ENCODE data around the gene CCM2L. TPM values are rescaled to one million over a fixed set of nuclear protein-coding genes. Genes with fewer than 3 reads are reported as not detected.

Gene CCM2L
- total and polyA plus RNA-seq, 10 of the 15 experiments (the other 5 are each of a cell fraction or from before 2014, with no cell fraction given) = not detected

DNA sequence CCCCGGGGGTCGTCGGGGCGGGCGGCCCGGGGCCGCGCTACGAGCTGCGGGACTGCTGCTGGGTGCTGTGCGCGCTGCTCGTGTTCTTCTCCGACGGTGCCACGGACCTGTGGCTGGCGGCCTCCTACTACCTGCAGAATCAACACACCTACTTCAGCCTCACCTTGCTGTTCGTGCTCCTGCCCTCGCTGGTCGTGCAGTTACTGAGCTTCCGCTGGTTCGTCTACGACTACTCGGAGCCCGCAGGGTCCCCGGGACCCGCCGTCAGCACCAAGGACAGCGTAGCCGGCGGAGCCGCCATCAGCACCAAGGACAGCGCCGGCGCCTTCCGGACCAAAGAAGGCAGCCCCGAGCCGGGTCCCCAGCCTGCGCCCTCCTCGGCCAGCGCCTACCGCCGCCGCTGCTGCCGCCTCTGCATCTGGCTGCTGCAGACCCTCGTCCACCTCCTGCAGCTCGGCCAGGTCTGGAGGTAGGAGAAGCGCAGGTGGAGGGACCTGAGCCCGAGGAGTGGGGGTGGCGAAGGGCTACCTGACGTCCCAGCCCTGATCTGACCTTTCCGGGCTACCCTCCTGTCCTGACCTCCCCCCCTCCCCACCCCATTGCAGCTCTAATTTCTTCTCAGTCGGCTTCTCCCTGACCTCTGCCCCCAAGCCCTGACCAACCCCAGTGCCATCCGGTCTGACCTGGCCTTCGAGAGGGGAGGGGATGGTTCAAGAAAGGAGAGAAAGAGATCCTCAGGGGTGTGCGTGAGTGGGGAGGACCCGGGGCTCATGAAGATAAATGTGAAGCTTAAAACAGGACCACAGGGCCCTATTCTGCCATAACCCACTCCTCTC, 41.7 kb upstream of the CCM2L start (continued):
- TF ChIP-seq SREBF2 (IDR thresholded peaks at IDR 0.05; ENCODE audit: low read length) = no peak
- no peak for TF ChIP-seq BACH1 (IDR thresholded peaks at IDR 0.05; ENCODE audit: borderline replicate concordance)
- TF ChIP-seq CHD1 (IDR thresholded peaks at IDR 0.05; ENCODE audit: low read depth, low read length) = no peak
- no peak for TF ChIP-seq SIX5 (IDR thresholded peaks at IDR 0.05; ENCODE audit: low read depth, low read length, severe bottlenecking)
- TF ChIP-seq KAT2A (conservative IDR thresholded peaks at IDR 0.05; ENCODE audit: control insufficient read depth, low read depth, low read length) = no peak
- TF ChIP-seq RAD51 (IDR thresholded peaks at IDR 0.05) = no peak
- TF ChIP-seq HDGF (IDR thresholded peaks at IDR 0.05) = no peak
- TF ChIP-seq SIN3A (IDR thresholded peaks at IDR 0.05; ENCODE audit: low read depth, low read length) = peak; percentile 98
- TF ChIP-seq CEBPB (IDR thresholded peaks at IDR 0.05; ENCODE audit: borderline replicate concordance in 1 of 2, low read depth in 2 of 2, low read length in 2 of 2) = no peak
- TF ChIP-seq SMARCA5 (IDR thresholded peaks at IDR 0.05) = no peak
- TF ChIP-seq, protein P1, sequence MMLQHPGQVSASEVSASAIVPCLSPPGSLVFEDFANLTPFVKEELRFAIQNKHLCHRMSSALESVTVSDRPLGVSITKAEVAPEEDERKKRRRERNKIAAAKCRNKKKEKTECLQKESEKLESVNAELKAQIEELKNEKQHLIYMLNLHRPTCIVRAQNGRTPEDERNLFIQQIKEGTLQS (IDR thresholded peaks at IDR 0.05; ENCODE audit: borderline replicate concordance, extremely low read depth, low read depth, low read length) = no peak
- TF ChIP-seq PAX5 (IDR thresholded peaks at IDR 0.05; ENCODE audit: borderline replicate concordance, low read depth, low read length) = no peak
- no peak for TF ChIP-seq PML (IDR thresholded peaks at IDR 0.05; ENCODE audit: low read length)
- TF ChIP-seq ZNF622 (IDR thresholded peaks at IDR 0.05) = no peak
- TF ChIP-seq, protein P2, sequence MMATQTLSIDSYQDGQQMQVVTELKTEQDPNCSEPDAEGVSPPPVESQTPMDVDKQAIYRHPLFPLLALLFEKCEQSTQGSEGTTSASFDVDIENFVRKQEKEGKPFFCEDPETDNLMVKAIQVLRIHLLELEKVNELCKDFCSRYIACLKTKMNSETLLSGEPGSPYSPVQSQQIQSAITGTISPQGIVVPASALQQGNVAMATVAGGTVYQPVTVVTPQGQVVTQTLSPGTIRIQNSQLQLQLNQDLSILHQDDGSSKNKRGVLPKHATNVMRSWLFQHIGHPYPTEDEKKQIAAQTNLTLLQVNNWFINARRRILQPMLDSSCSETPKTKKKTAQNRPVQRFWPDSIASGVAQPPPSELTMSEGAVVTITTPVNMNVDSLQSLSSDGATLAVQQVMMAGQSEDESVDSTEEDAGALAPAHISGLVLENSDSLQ (IDR thresholded peaks at IDR 0.05) = no peak
- TF ChIP-seq TAF1 (IDR thresholded peaks at IDR 0.05; ENCODE audit: borderline replicate concordance, low read depth, low read length) = no peak
- TF ChIP-seq, protein P3, sequence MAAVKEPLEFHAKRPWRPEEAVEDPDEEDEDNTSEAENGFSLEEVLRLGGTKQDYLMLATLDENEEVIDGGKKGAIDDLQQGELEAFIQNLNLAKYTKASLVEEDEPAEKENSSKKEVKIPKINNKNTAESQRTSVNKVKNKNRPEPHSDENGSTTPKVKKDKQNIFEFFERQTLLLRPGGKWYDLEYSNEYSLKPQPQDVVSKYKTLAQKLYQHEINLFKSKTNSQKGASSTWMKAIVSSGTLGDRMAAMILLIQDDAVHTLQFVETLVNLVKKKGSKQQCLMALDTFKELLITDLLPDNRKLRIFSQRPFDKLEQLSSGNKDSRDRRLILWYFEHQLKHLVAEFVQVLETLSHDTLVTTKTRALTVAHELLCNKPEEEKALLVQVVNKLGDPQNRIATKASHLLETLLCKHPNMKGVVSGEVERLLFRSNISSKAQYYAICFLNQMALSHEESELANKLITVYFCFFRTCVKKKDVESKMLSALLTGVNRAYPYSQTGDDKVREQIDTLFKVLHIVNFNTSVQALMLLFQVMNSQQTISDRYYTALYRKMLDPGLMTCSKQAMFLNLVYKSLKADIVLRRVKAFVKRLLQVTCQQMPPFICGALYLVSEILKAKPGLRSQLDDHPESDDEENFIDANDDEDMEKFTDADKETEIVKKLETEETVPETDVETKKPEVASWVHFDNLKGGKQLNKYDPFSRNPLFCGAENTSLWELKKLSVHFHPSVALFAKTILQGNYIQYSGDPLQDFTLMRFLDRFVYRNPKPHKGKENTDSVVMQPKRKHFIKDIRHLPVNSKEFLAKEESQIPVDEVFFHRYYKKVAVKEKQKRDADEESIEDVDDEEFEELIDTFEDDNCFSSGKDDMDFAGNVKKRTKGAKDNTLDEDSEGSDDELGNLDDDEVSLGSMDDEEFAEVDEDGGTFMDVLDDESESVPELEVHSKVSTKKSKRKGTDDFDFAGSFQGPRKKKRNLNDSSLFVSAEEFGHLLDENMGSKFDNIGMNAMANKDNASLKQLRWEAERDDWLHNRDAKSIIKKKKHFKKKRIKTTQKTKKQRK (IDR thresholded peaks at IDR 0.05; ENCODE audit: low read depth, low read length) = no peak
- TF ChIP-seq JUNB (IDR thresholded peaks at IDR 0.05) = no peak
- no peak for TF ChIP-seq WRNIP1 (IDR thresholded peaks at IDR 0.05; ENCODE audit: borderline replicate concordance, low read depth, low read length)
- no peak for TF ChIP-seq CBX5 (IDR thresholded peaks at IDR 0.05; ENCODE audit: low read depth)
- TF ChIP-seq ZNF274 (IDR thresholded peaks at IDR 0.05; ENCODE audit: insufficient read depth, insufficient read length) = no peak
- TF ChIP-seq ETV6 (conservative IDR thresholded peaks at IDR 0.05 in 1 of 2, IDR thresholded peaks at IDR 0.05 in 1 of 2; ENCODE audit: borderline replicate concordance in 1 of 2, low read depth in 1 of 2) = no peak
- TF ChIP-seq PAX8 (IDR thresholded peaks at IDR 0.05) = no peak
